H9 (cell line): ENCODE results near the gene RSAD2. TPM values are rescaled to one million over a fixed set of nuclear protein-coding genes. Genes with fewer than 3 reads are reported as not detected.

Experiments
- DNase-seq: peaks from one replicate; pipeline ENCODE4 v3.0.0-alpha.2; 2017
- H2AFZ ChIP-seq: one replicate; pipeline ENCODE4 v1.6.1; 2013; ENCODE audit warnings: mild to moderate bottlenecking, low read length, control low read depth, moderate library complexity
- H2AK5ac ChIP-seq: 2 replicates; pipeline ENCODE4 v1.6.1; 2013; ENCODE audit warnings: low read length, control low read depth, mixed read lengths; ENCODE audit not compliant: insufficient read length
- H2BK120ac ChIP-seq: one replicate; pipeline ENCODE4 v1.6.1; 2013; ENCODE audit warnings: low read depth, mild to moderate bottlenecking, low read length, control low read depth, inconsistent platforms; ENCODE audit not compliant: poor library complexity, severe bottlenecking
- H2BK12ac ChIP-seq: 2 replicates; pipeline ENCODE4 v1.6.1; 2013; ENCODE audit warnings: low read length, control low read depth, mixed read lengths, low read depth; ENCODE audit not compliant: insufficient read length
- H2BK15ac ChIP-seq: 2 replicates; pipeline ENCODE4 v1.6.1; 2013; ENCODE audit warnings: low read depth, low read length, control low read depth
- H2BK20ac ChIP-seq: one replicate; pipeline ENCODE4 v1.6.1; 2013; ENCODE audit warnings: low read depth, mild to moderate bottlenecking, low read length, control low read depth, inconsistent platforms; ENCODE audit not compliant: poor library complexity, severe bottlenecking
- H2BK5ac ChIP-seq: 2 replicates; pipeline ENCODE4 v1.6.1; 2013; ENCODE audit warnings: low read length, control low read depth, mixed read lengths; ENCODE audit not compliant: insufficient read length
- H3K14ac ChIP-seq: 2 replicates; pipeline ENCODE4 v1.6.1; 2013; ENCODE audit warnings: low read length, control low read depth; ENCODE audit not compliant: insufficient read depth
- H3K18ac ChIP-seq: 2 replicates; pipeline ENCODE4 v1.6.1; 2013; ENCODE audit warnings: low read depth, mild to moderate bottlenecking, mixed read lengths, low read length, control low read depth; ENCODE audit not compliant: insufficient read length
- H3K23ac ChIP-seq: 2 replicates; pipeline ENCODE4 v1.6.1; 2013; ENCODE audit warnings: low read length, control low read depth, mixed read lengths, low read depth; ENCODE audit not compliant: insufficient read length
- H3K23me2 ChIP-seq: 2 replicates; pipeline ENCODE4 v1.6.1; 2013; ENCODE audit warnings: low read depth, mild to moderate bottlenecking, mixed read lengths, low read length, control low read depth; ENCODE audit not compliant: insufficient read length, poor library complexity, severe bottlenecking
- H3K27ac ChIP-seq: 2 replicates; pipeline ENCODE4 v1.5.1; 2013; ENCODE audit warnings: low read length, control low read depth, mixed read lengths, low read depth; ENCODE audit not compliant: insufficient read length
- H3K27me3 ChIP-seq: 2 replicates; pipeline ENCODE4 v1.6.1; 2013; ENCODE audit warnings: low read length, control low read depth, inconsistent platforms; ENCODE audit not compliant: insufficient read depth
- H3K4ac ChIP-seq: 2 replicates; pipeline ENCODE4 v1.6.1; 2013; ENCODE audit warnings: low read depth, mild to moderate bottlenecking, control low read depth, inconsistent platforms, low read length, moderate library complexity
- H3K4me1 ChIP-seq: 2 replicates; pipeline ENCODE4 v1.6.1; 2013; ENCODE audit warnings: low read length, control low read depth, inconsistent platforms; ENCODE audit not compliant: insufficient read depth
- H3K4me2 ChIP-seq: 2 replicates; pipeline ENCODE4 v1.6.1; 2013; ENCODE audit warnings: low read length, control low read depth, mixed read lengths; ENCODE audit not compliant: insufficient read length, insufficient read depth
- H3K56ac ChIP-seq: 2 replicates; pipeline ENCODE4 v1.6.1; 2013; ENCODE audit warnings: low read depth, mild to moderate bottlenecking, mixed read lengths, low read length, control low read depth; ENCODE audit not compliant: insufficient read length
- H3K79me1 ChIP-seq: 2 replicates; pipeline ENCODE4 v1.6.1; 2013; ENCODE audit warnings: low read depth, mild to moderate bottlenecking, moderate library complexity, low read length, control low read depth, inconsistent platforms; ENCODE audit not compliant: insufficient read depth, poor library complexity, severe bottlenecking
- H3K79me2 ChIP-seq: 2 replicates; pipeline ENCODE4 v1.6.1; 2013; ENCODE audit warnings: low read length, control low read depth, inconsistent platforms; ENCODE audit not compliant: insufficient read depth
- H3K9ac ChIP-seq: 2 replicates; pipeline ENCODE4 v1.6.1; 2013; ENCODE audit warnings: low read length, control low read depth, mixed read lengths; ENCODE audit not compliant: insufficient read length; ENCODE audit errors: extremely low read depth
- H3K9me3 ChIP-seq: one replicate; pipeline ENCODE4 v1.6.1; 2013; ENCODE audit warnings: low read depth, low read length, inconsistent platforms; ENCODE audit not compliant: control insufficient read depth
- H3T11ph ChIP-seq: one replicate; pipeline ENCODE4 v1.6.1; 2013; ENCODE audit warnings: mild to moderate bottlenecking, low read length, control low read depth, inconsistent platforms
- H4K20me1 ChIP-seq: one replicate; pipeline ENCODE4 v1.6.1; 2013; ENCODE audit not compliant: control insufficient read depth, insufficient read length, insufficient read depth
- H4K5ac ChIP-seq: 2 replicates; pipeline ENCODE4 v1.6.1; 2013; ENCODE audit warnings: low read depth, mild to moderate bottlenecking, mixed read lengths, low read length, control low read depth; ENCODE audit not compliant: insufficient read length
- H4K8ac ChIP-seq: replicated peaks from 2 replicates; pipeline ENCODE4 v1.6.1; 2013; ENCODE audit warnings: low read length, control low read depth, mixed read lengths, low read depth; ENCODE audit not compliant: insufficient read length
- H4K91ac ChIP-seq: 2 replicates; pipeline ENCODE4 v1.6.1; 2013; ENCODE audit warnings: low read depth, mild to moderate bottlenecking, moderate library complexity, mixed read lengths, low read length, control low read depth; ENCODE audit not compliant: insufficient read length
- H3K27ac Mint-ChIP-seq, 3 experiments: 2 replicates in 2 of 3; 3 replicates in 1 of 3; pipeline ENCODE4 v1.8.0; 2020 to 2021; ENCODE audit warnings: mixed read lengths in 3 of 3, mild to moderate bottlenecking in 1 of 3, moderate library complexity in 1 of 3
- H3K27me3 Mint-ChIP-seq: 2 replicates; pipeline ENCODE4 v1.8.0; 2021; ENCODE audit warnings: low read depth, mild to moderate bottlenecking, moderate library complexity, mixed read lengths
- H3K36me3 Mint-ChIP-seq, 3 experiments: 2 replicates in 2 of 3; 3 replicates in 1 of 3; pipeline ENCODE4 v1.8.0; 2020 to 2021; ENCODE audit warnings: low read depth in 3 of 3, mixed read lengths in 3 of 3; ENCODE audit not compliant: insufficient read depth in 1 of 3
- H3K4me1 Mint-ChIP-seq, 2 experiments: 2 replicates each; pipeline ENCODE4 v1.8.0; 2020; ENCODE audit warnings: mixed read lengths in 2 of 2
- H3K4me3 Mint-ChIP-seq, 2 experiments: 2 replicates in 1 of 2; 3 replicates in 1 of 2; pipeline ENCODE4 v1.8.0; 2020 to 2021; ENCODE audit warnings: mild to moderate bottlenecking in 2 of 2, mixed read lengths in 2 of 2, moderate library complexity in 1 of 2
- H3K9me3 Mint-ChIP-seq, 2 experiments: 2 replicates in 1 of 2; 3 replicates in 1 of 2; pipeline ENCODE4 v1.8.0; 2020; ENCODE audit warnings: mild to moderate bottlenecking in 2 of 2, mixed read lengths in 2 of 2, moderate library complexity in 1 of 2
- WGBS: extraction: QIAGEN DNeasy Blood & Tissue Kit; methylation state at CpG from one replicate; pipeline ENCODE4 v1.1.7; 2013; ENCODE audit warnings: missing lambda C conversion rate, low lambda C conversion rate, mixed read lengths; ENCODE audit not compliant: insufficient read length; ENCODE audit errors: extremely low coverage; 5-methylcytosine and 5-hydroxymethylcytosine counted together
- total RNA-seq: library from RNA; stranded (reverse); gene quantifications from 2 replicates; pipeline ENCODE4 v1.2.1, GENCODE V29; 2021
- TF ChIP-seq, protein P1 (sequence below): fragments of 200-600 bp; sonication (generic); conservative IDR thresholded peaks from 3 replicates; pipeline ENCODE4 v1.8.0; 2021; ENCODE audit warnings: antibody characterized with exemption, mild to moderate bottlenecking

The RSAD2 gene
- total RNA-seq, 1 experiment from 2014 or later, result not detected

DNA sequence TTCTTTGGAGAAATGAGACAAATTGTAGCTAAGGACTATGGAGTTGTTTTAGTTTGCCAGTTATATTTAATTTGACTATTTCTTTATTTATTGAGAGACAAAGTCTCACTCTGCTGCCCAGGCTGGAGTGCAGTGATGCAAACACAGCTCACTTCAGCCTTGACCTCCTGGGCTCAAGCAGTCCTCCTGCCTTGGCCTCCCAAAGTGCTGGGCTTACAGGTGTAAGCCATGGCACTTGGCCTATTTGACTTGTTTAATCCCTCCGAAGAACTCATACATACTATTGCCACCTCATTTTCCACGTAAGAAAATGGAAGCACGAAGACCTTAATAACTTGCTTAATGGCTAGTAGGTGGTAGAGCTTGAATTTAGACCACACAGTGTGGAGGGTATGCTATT lies 38.6 kb downstream of the RSAD2 start:
- H3K23me2 ChIP-seq, result peaks cover 10% of the 10 kb centered on the region
- H3K56ac ChIP-seq, result no peak overlapping the region
- peaks cover 23 to 39% of the 10 kb centered on the region in 2 experiments for H3K4me1 Mint-ChIP-seq
- 0 out of 2 replicates have a peak, but pooled peaks cover 3% of the 10 kb centered on the region for H3K4me1 ChIP-seq
- no peak overlapping the region for H3K14ac ChIP-seq
- H3K79me1 ChIP-seq, result no peaks in the 10 kb centered on the region
- no peak overlapping the region for H2BK120ac ChIP-seq
- no peak overlapping the region for H3K23ac ChIP-seq
- H3K36me3 Mint-ChIP-seq, result peaks cover 0 to 6% (median 2%) of the 10 kb centered on the region in 3 experiments; a peak in 2 of 7 replicates
- no peak overlapping the region for H2BK12ac ChIP-seq
- no peak overlapping the region for H2BK5ac ChIP-seq
- no peaks in the 10 kb centered on the region for H4K20me1 ChIP-seq
- no peaks in the 10 kb centered on the region; a peak in 1 of 5 replicates for H3K9me3 Mint-ChIP-seq
- no peak overlapping the region for H3T11ph ChIP-seq
- H2AK5ac ChIP-seq, result no peak overlapping the region
- no peaks in the 10 kb centered on the region for H3K27me3 ChIP-seq
- H3K27me3 Mint-ChIP-seq, result peaks cover 21% of the 10 kb centered on the region
- no peak overlapping the region for H2AFZ ChIP-seq
- no peak overlapping the region for H4K5ac ChIP-seq
- H3K4me2 ChIP-seq, result no peak overlapping the region
- WGBS, result no CpG with 5 or more reads among the region's 3 CpGs
- H3K18ac ChIP-seq, result no peak overlapping the region
- no peak overlapping the region for H2BK20ac ChIP-seq
- no peak overlapping the region for H2BK15ac ChIP-seq
- no peaks in the 10 kb centered on the region for H3K79me2 ChIP-seq
- no peak for DNase-seq
- H3K9ac ChIP-seq, result no peak overlapping the region
- H3K4me3 Mint-ChIP-seq, result peak overlapping the region in 1 of 2 experiments; percentile 80; a peak in 1 of 5 replicates
- H3K9me3 ChIP-seq, result no peaks in the 10 kb centered on the region
- no peak overlapping the region for H3K27ac ChIP-seq
- H4K91ac ChIP-seq, result no peak overlapping the region
- no peak overlapping the region for H3K27ac Mint-ChIP-seq
- H4K8ac ChIP-seq, result no peak overlapping the region
- TF ChIP-seq, protein P1, sequence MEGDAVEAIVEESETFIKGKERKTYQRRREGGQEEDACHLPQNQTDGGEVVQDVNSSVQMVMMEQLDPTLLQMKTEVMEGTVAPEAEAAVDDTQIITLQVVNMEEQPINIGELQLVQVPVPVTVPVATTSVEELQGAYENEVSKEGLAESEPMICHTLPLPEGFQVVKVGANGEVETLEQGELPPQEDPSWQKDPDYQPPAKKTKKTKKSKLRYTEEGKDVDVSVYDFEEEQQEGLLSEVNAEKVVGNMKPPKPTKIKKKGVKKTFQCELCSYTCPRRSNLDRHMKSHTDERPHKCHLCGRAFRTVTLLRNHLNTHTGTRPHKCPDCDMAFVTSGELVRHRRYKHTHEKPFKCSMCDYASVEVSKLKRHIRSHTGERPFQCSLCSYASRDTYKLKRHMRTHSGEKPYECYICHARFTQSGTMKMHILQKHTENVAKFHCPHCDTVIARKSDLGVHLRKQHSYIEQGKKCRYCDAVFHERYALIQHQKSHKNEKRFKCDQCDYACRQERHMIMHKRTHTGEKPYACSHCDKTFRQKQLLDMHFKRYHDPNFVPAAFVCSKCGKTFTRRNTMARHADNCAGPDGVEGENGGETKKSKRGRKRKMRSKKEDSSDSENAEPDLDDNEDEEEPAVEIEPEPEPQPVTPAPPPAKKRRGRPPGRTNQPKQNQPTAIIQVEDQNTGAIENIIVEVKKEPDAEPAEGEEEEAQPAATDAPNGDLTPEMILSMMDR, result no peak
- H3K4ac ChIP-seq, result no peak overlapping the region
